Aorta (tissue), 5 donors: ENCODE data around the gene PRAC2. TPM values are rescaled to one million over a fixed set of nuclear protein-coding genes. Genes with fewer than 3 reads are reported as not detected.

ENCODE experiments used
- ATAC-seq: fragments of 200-7000 bp; cut with Tn5 transposase; one replicate; pipeline ENCODE4 v1.9.1; 2022; ENCODE audit warnings: moderate library complexity; ENCODE audit not compliant: low FRiP score
- DNase-seq, 2 donors: peaks; one replicate each; pipeline ENCODE4 v3.0.0-alpha.2; 2020
- H3K27ac ChIP-seq, 2 donors: one replicate each; pipeline ENCODE4 v1.5.1; 2013; ENCODE audit warnings: low read length in 2 of 2, mild to moderate bottlenecking in 2 of 2, moderate library complexity in 2 of 2, control low read depth in 1 of 2, inconsistent platforms in 1 of 2, low read depth in 1 of 2
- H3K27me3 ChIP-seq, 2 donors: one replicate each; pipeline ENCODE4 v1.6.1; 2013; ENCODE audit warnings: control low read depth in 1 of 2, low read length in 1 of 2, mild to moderate bottlenecking in 1 of 2, moderate library complexity in 1 of 2; ENCODE audit not compliant: insufficient read depth in 2 of 2, control insufficient read depth in 1 of 2
- H3K36me3 ChIP-seq, 2 donors: one replicate each; pipeline ENCODE4 v1.6.1; 2013; ENCODE audit warnings: control low read depth in 1 of 2, low read length in 1 of 2, mild to moderate bottlenecking in 1 of 2; ENCODE audit not compliant: insufficient read depth in 2 of 2, control insufficient read depth in 1 of 2
- H3K4me1 ChIP-seq, 2 donors: one replicate each; pipeline ENCODE4 v1.6.1; 2013; ENCODE audit warnings: low read length in 2 of 2, control low read depth in 1 of 2, mild to moderate bottlenecking in 1 of 2, moderate library complexity in 1 of 2; ENCODE audit not compliant: insufficient read depth in 2 of 2, control insufficient read depth in 1 of 2
- H3K4me3 ChIP-seq, 2 donors: one replicate each; pipeline ENCODE4 v1.5.1; 2013; ENCODE audit warnings: low read length in 2 of 2, control low read depth in 1 of 2, mild to moderate bottlenecking in 1 of 2
- H3K9me3 ChIP-seq: one replicate; pipeline ENCODE4 v1.6.1; 2013; ENCODE audit warnings: mild to moderate bottlenecking, low read length; ENCODE audit not compliant: control insufficient read depth
- WGBS, 2 donors: extraction: QIAGEN DNeasy Blood & Tissue Kit; methylation state at CpG; one replicate each; pipeline ENCODE4 v1.1.7; 2013; 5-methylcytosine and 5-hydroxymethylcytosine counted together
- intact Hi-C, 2 donors: fragments of 100-400 bp; cut with DNase I; formaldehyde crosslinking; loops; one replicate each; pipeline versions ENCODE4 v1.14.2 to v1.15.0; 2022
- polyA plus RNA-seq, 2 donors: library from polyadenylated mRNA; stranded (reverse); fragments of 200-250 nt; gene quantifications; one replicate each; pipeline ENCODE4 v1.2.3, GENCODE V29; 2013
- total RNA-seq, 2 donors: library from RNA; stranded (reverse); fragmentation: NEBNext Ultra II Directional; extraction: Animal tissue kit (Norgen Biotek cat#: 25700); gene quantifications; one replicate each; pipeline ENCODE4 v1.2.1, GENCODE V29; 2021
- donor health status: healthy with polysubstance abuse.
- donor health status: Bipolar disorder and iron deficiency.
- donor health status: DM: no; HTN: no; CAD: no.
- donor health status: DM: no; HTN: no; CAD: no.
- donor health status: DM: yes; HTN: yes; CAD: no.

The PRAC2 gene
- total and polyA plus RNA-seq, 4 donors, result not detected

GRCh38 chr17:48730240-48730550 lies 7.2 kb downstream of the PRAC2 start:
- H3K9me3 ChIP-seq, result no peaks in the 10 kb centered on the region
- WGBS, 2 donors, result 44 to 52% methylated on average over 3 of the region's 3 CpGs
- no peaks in the 10 kb centered on the region for H3K36me3 ChIP-seq
- intact Hi-C loops, result no loop called here
- no peaks in the 10 kb centered on the region for H3K27me3 ChIP-seq
- no peaks in the 10 kb centered on the region for H3K4me1 ChIP-seq
- DNase-seq, result no peak
- ATAC-seq, result no peak
- no peak overlapping the region for H3K27ac ChIP-seq
- H3K4me3 ChIP-seq, result no peak overlapping the region

- ATAC-seq (no peak), DNase-seq (no peak)
- Histone ChIP-seq H3K36me3 (no peaks in the 10 kb centered on the region), H3K9me3 (no peaks in the 10 kb centered on the region), H3K4me3 (no peak overlapping the region), H3K27me3 (no peaks in the 10 kb centered on the region), H3K4me1 (no peaks in the 10 kb centered on the region), H3K27ac (no peak overlapping the region)
- intact Hi-C loops, result no loop called here
These were observed 8.4 kb downstream of the PRAC2 start for GRCh38 chr17:48731355-48731754.

GRCh38 chr17:48732688-48733629 lies 10.0 kb downstream of the PRAC2 start:
- Histone ChIP-seq H3K9me3 (no peaks in the 10 kb centered on the region), H3K36me3 (no peaks in the 10 kb centered on the region), H3K27me3 (no peaks in the 10 kb centered on the region), H3K27ac (no peak overlapping the region), H3K4me1 (no peaks in the 10 kb centered on the region), H3K4me3 (no peak overlapping the region)
- DNase-seq (peak in 1 of 2 donors; percentile 74), ATAC-seq (no peak)
- 4 to 7% methylated on average over 50 of the region's 50 CpGs for WGBS, 2 donors
- intact Hi-C loops, result no loop called here

- H3K27me3 ChIP-seq, result peaks cover 0 to 1% of the 10 kb centered on the region in 2 donors
These were observed 10.8 kb downstream of the PRAC2 start for GRCh38 chr17:48733632-48734328.

GRCh38 chr17:48734333-48735061 lies 11.5 kb downstream of the PRAC2 start:
- Histone ChIP-seq H3K27me3 (peaks cover 0 to 1% of the 10 kb centered on the region in 2 donors), H3K27ac (no peak overlapping the region), H3K4me1 (no peaks in the 10 kb centered on the region), H3K9me3 (no peaks in the 10 kb centered on the region), H3K36me3 (no peaks in the 10 kb centered on the region), H3K4me3 (no peak overlapping the region)
- intact Hi-C loops, result loop anchor here in 1 of 2 donors (1.0 kb wide), 1 partner anchor 11 kb away; no protein-coding TSS in a partner anchor
- 10% methylated on average over 14 of the region's 14 CpGs for WGBS, 2 donors
- ATAC-seq, result peak; percentile 36
- DNase-seq, result peak in 1 of 2 donors; percentile 36

More at GRCh38 chr17:48733632-48734328, 10.8 kb downstream of the PRAC2 start:
- ATAC-seq (no peak), DNase-seq (peak in 1 of 2 donors; percentile 64)
- Histone ChIP-seq H3K4me3 (no peak overlapping the region), H3K27ac (no peak overlapping the region), H3K4me1 (no peaks in the 10 kb centered on the region), H3K36me3 (no peaks in the 10 kb centered on the region), H3K9me3 (no peaks in the 10 kb centered on the region)
- intact Hi-C loops, result no loop called here
- WGBS, 2 donors, result 11 to 12% methylated on average over 22 of the region's 22 CpGs

- Histone ChIP-seq H3K4me3 (no peak overlapping the region), H3K36me3 (no peaks in the 10 kb centered on the region), H3K27me3 (peaks cover 0 to 1% of the 10 kb centered on the region in 2 donors), H3K27ac (no peak overlapping the region), H3K4me1 (no peaks in the 10 kb centered on the region), H3K9me3 (no peaks in the 10 kb centered on the region)
- no peak for ATAC-seq
- intact Hi-C loops, result loop anchor here in 1 of 2 donors (1.0 kb wide), 1 partner anchor 10 kb away; no protein-coding TSS in a partner anchor
- DNase-seq, result no peak
- WGBS, 2 donors, result 4 to 10% methylated on average over 7 of the region's 7 CpGs
These were observed 12.0 kb downstream of the PRAC2 start for GRCh38 chr17:48735062-48735351.

GRCh38 chr17:48737330-48738043 lies 14.5 kb downstream of the PRAC2 start:
- ATAC-seq (no peak), DNase-seq (peak in 1 of 2 donors; percentile 20)
- Histone ChIP-seq H3K36me3 (no peaks in the 10 kb centered on the region), H3K4me3 (no peak overlapping the region), H3K27ac (no peak overlapping the region), H3K4me1 (no peaks in the 10 kb centered on the region), H3K27me3 (peaks cover 0 to 1% of the 10 kb centered on the region in 2 donors), H3K9me3 (no peaks in the 10 kb centered on the region)
- intact Hi-C loops, result no loop called here
- 53 to 64% methylated on average over 4 of the region's 4 CpGs for WGBS, 2 donors

GRCh38 chr17:48738424-48738802 lies 15.4 kb downstream of the PRAC2 start:
- WGBS, 2 donors, result 4 to 5% methylated on average over 11 of the region's 11 CpGs
- Histone ChIP-seq H3K9me3 (no peaks in the 10 kb centered on the region), H3K4me1 (no peaks in the 10 kb centered on the region), H3K36me3 (no peaks in the 10 kb centered on the region), H3K27ac (no peak overlapping the region), H3K4me3 (no peak overlapping the region), H3K27me3 (peaks cover 0 to 1% of the 10 kb centered on the region in 2 donors)
- intact Hi-C loops, result no loop called here
- ATAC-seq (no peak), DNase-seq (peak in 1 of 2 donors; percentile 33)
